DOHH2 (cell line): ENCODE results near the gene ETNK2.

Source experiments
- H3F3A ChIP-seq: fragments of 200-600 bp; sonication (generic), shearing (Covaris generic); 2 replicates; pipeline ENCODE4 v1.6.0; 2016; ENCODE audit warnings: antibody characterized with exemption, mild to moderate bottlenecking; ENCODE audit not compliant: control insufficient read depth, insufficient read depth
- H3K27ac ChIP-seq: fragments of 200-600 bp; sonication (generic); 2 replicates; pipeline ENCODE4 v1.5.1; 2014; ENCODE audit warnings: low read depth, mild to moderate bottlenecking, low read length, moderate library complexity
- H3K27me3 ChIP-seq: fragments of 200-600 bp; sonication (generic); 2 replicates; pipeline ENCODE4 v1.6.1; 2014; ENCODE audit warnings: mild to moderate bottlenecking, low read length, mixed read lengths; ENCODE audit not compliant: control insufficient read depth
- H3K36me3 ChIP-seq: fragments of 200-600 bp; sonication (generic); 2 replicates; pipeline ENCODE4 v1.6.1; 2014; ENCODE audit warnings: mild to moderate bottlenecking, low read length, moderate library complexity, mixed read lengths; ENCODE audit not compliant: control insufficient read depth
- H3K4me1 ChIP-seq: fragments of 200-600 bp; sonication (generic); 2 replicates; pipeline ENCODE4 v1.6.1; 2014; ENCODE audit warnings: mild to moderate bottlenecking, low read length, mixed read lengths; ENCODE audit not compliant: control insufficient read depth
- H3K4me2 ChIP-seq: fragments of 200-600 bp; sonication (generic); 2 replicates; pipeline ENCODE4 v1.6.0; 2014; ENCODE audit warnings: mild to moderate bottlenecking, low read length, moderate library complexity
- H3K4me3 ChIP-seq: fragments of 200-600 bp; sonication (generic); 2 replicates; pipeline ENCODE4 v1.5.1; 2014; ENCODE audit warnings: mild to moderate bottlenecking, low read length, mixed read lengths
- H3K79me2 ChIP-seq: fragments of 200-600 bp; sonication (generic); 2 replicates; pipeline ENCODE4 v1.6.1; 2014; ENCODE audit warnings: mild to moderate bottlenecking, low read length, mixed read lengths; ENCODE audit not compliant: control insufficient read depth
- H3K9me2 ChIP-seq: fragments of 200-600 bp; sonication (generic); replicated peaks from 2 replicates; pipeline ENCODE4 v1.6.1; 2014; ENCODE audit warnings: mild to moderate bottlenecking, low read length, mixed read lengths; ENCODE audit not compliant: control insufficient read depth
- H3K9me3 ChIP-seq: fragments of 200-600 bp; sonication (generic); 2 replicates; pipeline ENCODE4 v1.6.1; 2014; ENCODE audit warnings: antibody characterized with exemption, low read length, mixed read lengths; ENCODE audit not compliant: control insufficient read depth, insufficient read depth
- H4K20me1 ChIP-seq: fragments of 200-600 bp; sonication (generic); 2 replicates; pipeline ENCODE4 v1.6.0; 2014; ENCODE audit warnings: low read depth, mild to moderate bottlenecking, antibody characterized with exemption, low read length, moderate library complexity; ENCODE audit not compliant: control insufficient read depth, insufficient read depth
- CTCF ChIP-seq: fragments of 200-600 bp; sonication (generic); IDR thresholded peaks from one replicate; pipeline ENCODE4 v1.5.1; 2014; ENCODE audit warnings: antibody characterized with exemption, mild to moderate bottlenecking, low read depth, low read length; ENCODE audit not compliant: poor library complexity, severe bottlenecking
- EZH2phosphoT487 ChIP-seq: fragments of 200-600 bp; sonication (generic); IDR thresholded peaks from 2 replicates; pipeline ENCODE4 v1.6.1; 2017; ENCODE audit warnings: borderline replicate concordance, mild to moderate bottlenecking, antibody characterized with exemption, low read length, moderate library complexity, mixed read lengths

The ETNK2 gene

GRCh38 chr1:204115116-204115515 is 36.7 kb downstream of the ETNK2 start:
- Histone ChIP-seq H3K9me2 (no peaks in the 10 kb centered on the region), H4K20me1 (no peaks in the 10 kb centered on the region), H3F3A (no peaks in the 10 kb centered on the region), H3K4me3 (no peak overlapping the region), H3K4me1 (no peaks in the 10 kb centered on the region), H3K79me2 (no peaks in the 10 kb centered on the region), H3K4me2 (no peak overlapping the region), H3K9me3 (no peaks in the 10 kb centered on the region), H3K27me3 (no peaks in the 10 kb centered on the region), H3K36me3 (no peaks in the 10 kb centered on the region), H3K27ac (no peak overlapping the region)
- no peak for TF ChIP-seq CTCF

- Histone ChIP-seq H3F3A (no peaks in the 10 kb centered on the region), H3K27me3 (no peaks in the 10 kb centered on the region), H3K4me1 (no peaks in the 10 kb centered on the region), H3K9me2 (no peaks in the 10 kb centered on the region), H3K4me3 (no peak overlapping the region), H3K9me3 (no peaks in the 10 kb centered on the region), H3K79me2 (no peaks in the 10 kb centered on the region), H3K4me2 (no peak overlapping the region), H4K20me1 (no peaks in the 10 kb centered on the region), H3K36me3 (no peaks in the 10 kb centered on the region), H3K27ac (no peak overlapping the region)
- no peak for TF ChIP-seq CTCF
- no peak for TF ChIP-seq EZH2phosphoT487
These were observed 37.2 kb downstream of the ETNK2 start for GRCh38 chr1:204114606-204115005.

GRCh38 chr1:204113896-204114295 is 37.9 kb downstream of the ETNK2 start:
- H3K36me3 ChIP-seq, result no peaks in the 10 kb centered on the region
- no peak overlapping the region for H3K4me3 ChIP-seq
- H3K79me2 ChIP-seq, result no peaks in the 10 kb centered on the region
- H3K4me1 ChIP-seq, result no peaks in the 10 kb centered on the region
- H3F3A ChIP-seq, result no peaks in the 10 kb centered on the region
- TF ChIP-seq CTCF (no peak), EZH2phosphoT487 (no peak)
- H3K27ac ChIP-seq, result no peak overlapping the region
- H4K20me1 ChIP-seq, result no peaks in the 10 kb centered on the region
- H3K9me3 ChIP-seq, result no peaks in the 10 kb centered on the region
- H3K9me2 ChIP-seq, result no peaks in the 10 kb centered on the region
- no peaks in the 10 kb centered on the region for H3K27me3 ChIP-seq
- no peak overlapping the region for H3K4me2 ChIP-seq
